Endodermal cell (in vitro differentiated cells): Measurements from ENCODE around the gene TLR1. TPM values are rescaled to one million over a fixed set of nuclear protein-coding genes. Genes with fewer than 3 reads are reported as not detected.
A peak's percentile ranks its signal among the peaks of the same experiment; 100 is the strongest.

ENCODE experiments used
- DNase-seq: peaks from one replicate; pipeline ENCODE4 v3.0.0-alpha.2; 2017
- H3K27ac ChIP-seq: 2 replicates; pipeline ENCODE4 v1.5.1; 2013; ENCODE audit warnings: mild to moderate bottlenecking, low read depth, low read length, moderate library complexity
- H3K27me3 ChIP-seq: 2 replicates; pipeline ENCODE4 v1.6.1; 2013; ENCODE audit warnings: mild to moderate bottlenecking, low read length, moderate library complexity; ENCODE audit not compliant: insufficient read depth, control insufficient read depth, poor library complexity, severe bottlenecking
- H3K36me3 ChIP-seq: 2 replicates; pipeline ENCODE4 v1.7.0; 2013; ENCODE audit warnings: mild to moderate bottlenecking, low read length, moderate library complexity; ENCODE audit not compliant: control insufficient read depth, insufficient read depth
- H3K4me1 ChIP-seq: one replicate; pipeline ENCODE4 v1.7.0; 2013; ENCODE audit warnings: low read length; ENCODE audit not compliant: control insufficient read depth, insufficient read depth
- H3K4me3 ChIP-seq: 2 replicates; pipeline ENCODE4 v1.5.1; 2013; ENCODE audit warnings: mild to moderate bottlenecking, low read length, moderate library complexity
- H3K9ac ChIP-seq: 2 replicates; pipeline ENCODE4 v1.6.1; 2013; ENCODE audit warnings: mild to moderate bottlenecking, low read length, moderate library complexity; ENCODE audit not compliant: poor library complexity, severe bottlenecking; ENCODE audit errors: extremely low read depth
- H3K9me3 ChIP-seq: 2 replicates; pipeline ENCODE4 v1.6.1; 2013; ENCODE audit warnings: mild to moderate bottlenecking, low read length, moderate library complexity; ENCODE audit not compliant: control insufficient read depth
- H3K27ac Mint-ChIP-seq: 2 replicates; pipeline ENCODE4 v1.8.0; 2020; ENCODE audit warnings: mixed read lengths
- H3K27me3 Mint-ChIP-seq: 2 replicates; pipeline ENCODE4 v1.8.0; 2021; ENCODE audit warnings: mild to moderate bottlenecking, mixed read lengths; ENCODE audit not compliant: insufficient read depth
- H3K36me3 Mint-ChIP-seq: 2 replicates; pipeline ENCODE4 v1.8.0; 2020; ENCODE audit warnings: low read depth, mixed read lengths
- H3K4me1 Mint-ChIP-seq: 2 replicates; pipeline ENCODE4 v1.8.0; 2020; ENCODE audit warnings: mixed read lengths
- H3K4me3 Mint-ChIP-seq: 2 replicates; pipeline ENCODE4 v1.8.0; 2020; ENCODE audit warnings: mild to moderate bottlenecking, moderate library complexity, mixed read lengths
- H3K9me3 Mint-ChIP-seq: 2 replicates; pipeline ENCODE4 v1.8.0; 2020; ENCODE audit warnings: mild to moderate bottlenecking, mixed read lengths
- CTCF ChIP-seq: fragments of 200-600 bp; sonication (generic); conservative IDR thresholded peaks from 2 replicates; pipeline ENCODE4 v1.5.0; 2021; ENCODE audit warnings: antibody characterized with exemption, mild to moderate bottlenecking
- WGBS, 2 experiments: methylation state at CpG; one replicate each; pipeline versions ENCODE4 v1.1.5 to v1.1.7; 2013; ENCODE audit warnings: missing lambda C conversion rate in 2 of 2, mixed read lengths in 1 of 2; ENCODE audit not compliant: insufficient coverage in 1 of 2, insufficient read length in 1 of 2; 5-methylcytosine and 5-hydroxymethylcytosine counted together
- total RNA-seq, 2 donors: library from RNA; stranded (reverse); fragmentation: NEBNext Ultra II Directional in 1 of 2; extraction: Animal tissue kit (Norgen Biotek cat#: 25700) in 1 of 2; gene quantifications; 2 replicates in 1 of 2; 3 replicates in 1 of 2; pipeline ENCODE4 v1.2.1, GENCODE V29; 2021

Gene TLR1
- total RNA-seq, 2 donors from 2014 or later, result 0.09 TPM; not detected in 1

GRCh38 chr4:38764277-38764676 is 40.3 kb downstream of the TLR1 start:
- no peak overlapping the region for H3K27ac Mint-ChIP-seq
- H3K4me1 ChIP-seq, result no peaks in the 10 kb centered on the region
- no peaks in the 10 kb centered on the region for H3K9me3 ChIP-seq
- H3K9me3 Mint-ChIP-seq, result no peaks in the 10 kb centered on the region
- no peak overlapping the region for H3K9ac ChIP-seq
- no peak for DNase-seq
- H3K27me3 Mint-ChIP-seq, result no peaks in the 10 kb centered on the region
- H3K27ac ChIP-seq, result no peak overlapping the region
- H3K4me1 Mint-ChIP-seq, result no peaks in the 10 kb centered on the region
- H3K36me3 ChIP-seq, result no peaks in the 10 kb centered on the region
- H3K27me3 ChIP-seq, result no peaks in the 10 kb centered on the region
- no peak for TF ChIP-seq CTCF
- WGBS, 2 experiments, result 96 to 100% methylated on average over 2 to 3 of the region's 3 CpGs
- no peak overlapping the region for H3K4me3 ChIP-seq
- H3K4me3 Mint-ChIP-seq, result no peak overlapping the region
- H3K36me3 Mint-ChIP-seq, result no peaks in the 10 kb centered on the region

DNA sequence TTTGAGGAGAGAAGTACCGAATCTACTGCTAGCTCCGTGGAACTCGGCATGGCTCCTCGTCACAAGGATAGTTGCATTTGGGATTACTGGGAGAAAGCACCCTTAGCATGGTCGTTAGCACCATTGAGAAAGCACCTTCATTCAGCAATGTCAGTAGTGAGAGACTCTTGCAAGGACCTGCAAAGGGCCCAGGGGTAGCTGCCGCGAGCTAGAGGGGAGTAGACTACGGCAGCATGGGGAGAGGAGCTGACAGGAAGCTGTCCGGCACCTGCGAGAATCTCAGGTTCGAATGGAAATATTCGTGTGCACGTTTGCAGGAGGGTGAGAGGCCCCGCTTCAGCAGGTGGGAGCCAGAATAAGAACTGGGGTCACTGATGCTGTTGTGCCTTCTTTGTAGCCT is 42.0 kb downstream of the TLR1 start:
- H3K4me1 ChIP-seq, result no peaks in the 10 kb centered on the region
- WGBS, 2 experiments, result 89 to 97% methylated on average over 11 to 14 of the region's 14 CpGs
- H3K9me3 ChIP-seq, result no peaks in the 10 kb centered on the region
- Mint-ChIP-seq H3K9me3 (no peaks in the 10 kb centered on the region), H3K27me3 (no peaks in the 10 kb centered on the region), H3K36me3 (no peaks in the 10 kb centered on the region), H3K4me1 (no peaks in the 10 kb centered on the region), H3K4me3 (no peak overlapping the region), H3K27ac (no peak overlapping the region)
- no peak overlapping the region for H3K9ac ChIP-seq
- peak; percentile 43 for DNase-seq
- no peak overlapping the region for H3K4me3 ChIP-seq
- H3K36me3 ChIP-seq, result no peaks in the 10 kb centered on the region
- TF ChIP-seq CTCF, result no peak
- no peaks in the 10 kb centered on the region for H3K27me3 ChIP-seq
- no peak overlapping the region for H3K27ac ChIP-seq

DNA sequence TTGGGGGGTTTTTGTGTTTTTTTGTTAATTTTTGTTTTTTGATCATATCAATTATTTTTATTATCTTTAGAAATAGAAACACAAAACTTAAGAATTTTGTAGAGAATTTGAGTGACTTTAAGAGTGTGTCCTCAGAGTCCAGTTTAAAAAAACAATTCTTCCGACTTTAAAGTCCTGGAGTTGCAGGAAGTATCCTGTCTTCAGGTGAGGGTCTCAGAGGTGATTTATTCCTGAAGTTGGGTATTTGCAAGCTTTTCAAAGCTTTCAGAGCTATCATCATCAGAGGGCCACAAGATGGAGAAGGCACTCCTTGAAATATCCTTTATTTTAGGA is 44.8 kb downstream of the TLR1 start:
- no peaks in the 10 kb centered on the region for H3K27me3 Mint-ChIP-seq
- Histone ChIP-seq H3K9ac (no peak overlapping the region), H3K36me3 (no peaks in the 10 kb centered on the region), H3K4me1 (no peaks in the 10 kb centered on the region), H3K27me3 (no peaks in the 10 kb centered on the region), H3K4me3 (no peak overlapping the region), H3K9me3 (no peaks in the 10 kb centered on the region), H3K27ac (no peak overlapping the region)
- DNase-seq, result no peak
- H3K9me3 Mint-ChIP-seq, result no peaks in the 10 kb centered on the region
- H3K4me1 Mint-ChIP-seq, result no peaks in the 10 kb centered on the region
- H3K27ac Mint-ChIP-seq, result no peak overlapping the region
- no peak overlapping the region for H3K4me3 Mint-ChIP-seq
- 94 to 100% methylated on average over 1 of the region's 1 CpG for WGBS, 2 experiments
- H3K36me3 Mint-ChIP-seq, result no peaks in the 10 kb centered on the region
- TF ChIP-seq CTCF, result no peak
